Measurements from ENCODE around the gene ZMYND11.
A peak's percentile ranks its signal among the peaks of the same experiment; 100 is the strongest.
"Not testable (repeated sequence)": the region's sequence is repeated elsewhere in the genome, so short reads cannot be mapped to it uniquely, and the experiment has no call there.

Gene ZMYND11

DNA sequence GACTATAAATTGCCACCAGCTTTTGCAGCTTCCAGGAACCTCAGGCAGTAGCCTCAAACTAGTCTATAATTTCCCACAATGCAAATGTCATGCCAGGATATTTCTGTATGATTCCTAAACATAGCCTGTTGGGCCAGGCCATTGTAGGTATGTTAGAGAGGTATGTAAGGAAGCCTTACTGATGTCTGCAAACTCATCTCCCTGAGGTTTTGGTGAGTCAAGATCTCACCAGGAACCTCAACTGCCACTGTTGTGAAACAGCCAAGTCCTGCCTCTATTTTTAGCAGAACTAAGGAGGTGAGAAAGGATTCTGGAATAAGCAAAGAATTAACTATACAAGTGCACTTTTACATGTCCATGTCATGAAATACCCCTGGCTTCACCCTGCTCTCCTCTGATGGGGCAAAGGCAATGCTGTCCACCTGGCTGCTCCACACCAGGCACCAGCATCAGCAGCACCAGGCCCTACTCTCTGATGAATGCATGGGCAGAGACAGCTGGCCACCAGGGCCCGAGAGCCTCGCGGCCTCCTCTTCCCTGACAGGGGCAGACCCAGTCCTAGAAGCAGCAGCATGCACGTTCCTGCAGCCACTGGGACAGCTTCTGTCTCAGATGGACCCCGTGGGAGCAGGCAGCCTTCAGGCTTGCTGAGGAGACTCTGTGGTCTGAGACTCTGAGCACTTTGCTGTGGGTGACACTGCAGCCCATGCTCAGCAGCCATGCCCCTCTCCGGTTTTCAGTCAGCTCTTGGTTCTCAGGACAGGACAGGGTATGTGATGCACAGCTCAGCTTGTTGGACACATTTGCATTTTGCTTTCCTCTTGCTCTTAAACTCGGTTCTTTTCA lies 147.3 kb downstream of the ZMYND11 start:
- DNase-seq (ENCODE audit: low spot score) = peak; percentile 39

DNA sequence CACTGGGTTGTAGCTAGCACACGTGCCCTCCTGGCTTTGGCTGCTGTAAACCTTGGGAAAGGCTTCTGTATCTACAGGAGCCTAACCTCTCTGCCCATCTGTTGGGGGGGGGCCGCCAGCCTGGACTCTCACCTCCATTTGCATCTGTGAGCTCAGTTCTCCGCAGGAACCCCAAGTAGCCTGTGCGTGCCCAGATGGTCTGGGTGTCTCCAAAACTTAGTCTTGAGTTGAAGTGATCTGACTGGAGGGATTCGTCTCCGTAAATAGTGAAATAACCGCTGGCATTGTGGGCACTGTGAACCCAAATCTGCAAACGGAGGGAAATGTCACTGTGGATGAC lies 147.9 kb downstream of the ZMYND11 start:
- no peak for DNase-seq (ENCODE audit: low spot score)

DNA sequence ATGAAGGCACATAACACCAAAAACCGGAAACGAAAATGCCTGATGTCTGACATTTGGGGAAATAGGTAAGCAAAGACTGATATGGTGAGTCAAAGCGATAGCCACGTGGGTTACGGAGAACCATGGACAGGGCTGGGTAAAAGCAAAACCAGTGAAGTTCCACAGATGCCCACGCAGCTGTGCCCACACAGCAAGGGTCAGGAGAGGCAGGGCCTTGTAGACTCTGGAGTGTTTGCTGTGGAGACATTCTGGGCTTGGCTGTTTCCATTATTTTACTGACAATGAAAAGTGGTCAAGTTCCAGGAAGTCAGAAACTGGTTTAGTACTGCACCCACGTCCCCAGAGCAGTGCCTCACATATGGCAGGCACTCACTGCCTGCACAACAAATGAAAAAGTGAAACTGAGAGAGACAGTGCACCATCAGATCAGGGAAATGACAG lies 148.7 kb downstream of the ZMYND11 start:
- DNase-seq (ENCODE audit: low spot score) = peak; percentile 80

DNA sequence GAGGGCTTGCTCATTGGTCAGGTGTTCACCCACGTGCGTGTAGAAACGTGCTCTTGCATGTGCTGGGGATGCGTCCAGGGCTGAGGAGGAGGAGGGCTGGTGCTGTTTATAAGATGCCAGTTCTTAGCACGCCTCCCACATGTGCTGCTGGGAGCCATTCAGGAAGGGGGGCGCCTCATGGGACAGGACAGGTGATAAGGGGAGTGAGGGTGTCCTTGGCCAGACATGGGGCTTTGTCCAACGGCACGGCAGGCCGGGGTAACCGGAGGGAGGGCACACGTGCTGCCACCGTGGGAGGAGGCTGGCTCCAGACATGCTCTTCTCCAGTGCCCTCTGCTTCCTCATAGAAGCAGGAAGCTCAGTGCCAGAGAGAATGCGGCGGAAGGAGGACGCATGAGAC lies 150.0 kb downstream of the ZMYND11 start:
- DNase-seq (ENCODE audit: low spot score) = no peak

DNA sequence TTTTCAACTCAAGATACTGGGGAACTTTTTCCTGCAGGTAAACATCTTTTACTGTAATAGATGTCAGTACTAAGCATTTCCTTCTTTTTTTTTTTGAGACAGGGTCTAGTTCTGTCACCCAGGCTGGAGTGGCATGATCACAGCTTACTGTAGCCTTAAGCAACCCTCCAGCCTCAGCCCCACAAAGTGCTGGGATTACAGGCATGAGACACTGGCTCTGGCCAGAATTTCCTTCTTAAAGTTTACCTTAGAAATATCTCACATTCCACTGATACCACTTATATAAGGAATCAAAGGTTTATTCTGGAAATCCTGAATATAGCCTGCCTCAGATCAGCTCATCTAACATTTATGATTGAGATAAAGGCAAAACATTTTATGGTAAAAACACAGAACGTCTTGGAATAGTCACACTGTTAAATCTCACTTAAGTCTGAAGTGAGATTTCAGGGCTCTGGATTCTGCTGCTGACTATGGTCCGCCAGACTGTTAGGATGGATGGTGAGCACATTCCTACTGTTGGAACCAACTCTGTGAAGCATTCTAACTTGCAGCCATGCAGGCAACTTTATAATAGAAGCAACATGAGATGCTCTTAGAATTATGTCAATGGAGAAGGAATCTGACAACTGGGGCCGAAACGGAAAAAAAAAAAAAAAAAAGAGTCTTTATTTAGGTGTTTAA lies 151.9 kb downstream of the ZMYND11 start:
- DNase-seq (ENCODE audit: low spot score) = no peak

DNA sequence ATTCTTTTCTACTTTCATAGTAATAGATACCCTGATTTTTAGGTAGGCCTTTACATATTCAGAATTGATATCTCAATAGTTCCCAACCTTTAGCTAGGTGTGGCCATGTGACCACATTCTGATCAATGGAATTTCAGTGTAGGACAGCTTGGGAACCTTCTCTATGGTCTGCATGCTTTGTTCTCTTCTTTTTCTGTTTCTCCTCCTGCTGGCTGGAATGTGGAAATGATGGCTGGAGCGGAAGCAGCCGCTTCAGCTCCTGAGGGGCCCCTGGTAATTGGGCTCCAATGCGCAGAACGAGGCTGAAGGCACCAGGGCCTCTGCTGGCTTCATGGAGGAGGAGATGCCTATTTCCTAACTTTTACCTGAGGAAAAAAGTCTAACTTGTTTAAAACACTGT lies 152.6 kb downstream of the ZMYND11 start:
- DNase-seq (ENCODE audit: low spot score) = no peak

DNA sequence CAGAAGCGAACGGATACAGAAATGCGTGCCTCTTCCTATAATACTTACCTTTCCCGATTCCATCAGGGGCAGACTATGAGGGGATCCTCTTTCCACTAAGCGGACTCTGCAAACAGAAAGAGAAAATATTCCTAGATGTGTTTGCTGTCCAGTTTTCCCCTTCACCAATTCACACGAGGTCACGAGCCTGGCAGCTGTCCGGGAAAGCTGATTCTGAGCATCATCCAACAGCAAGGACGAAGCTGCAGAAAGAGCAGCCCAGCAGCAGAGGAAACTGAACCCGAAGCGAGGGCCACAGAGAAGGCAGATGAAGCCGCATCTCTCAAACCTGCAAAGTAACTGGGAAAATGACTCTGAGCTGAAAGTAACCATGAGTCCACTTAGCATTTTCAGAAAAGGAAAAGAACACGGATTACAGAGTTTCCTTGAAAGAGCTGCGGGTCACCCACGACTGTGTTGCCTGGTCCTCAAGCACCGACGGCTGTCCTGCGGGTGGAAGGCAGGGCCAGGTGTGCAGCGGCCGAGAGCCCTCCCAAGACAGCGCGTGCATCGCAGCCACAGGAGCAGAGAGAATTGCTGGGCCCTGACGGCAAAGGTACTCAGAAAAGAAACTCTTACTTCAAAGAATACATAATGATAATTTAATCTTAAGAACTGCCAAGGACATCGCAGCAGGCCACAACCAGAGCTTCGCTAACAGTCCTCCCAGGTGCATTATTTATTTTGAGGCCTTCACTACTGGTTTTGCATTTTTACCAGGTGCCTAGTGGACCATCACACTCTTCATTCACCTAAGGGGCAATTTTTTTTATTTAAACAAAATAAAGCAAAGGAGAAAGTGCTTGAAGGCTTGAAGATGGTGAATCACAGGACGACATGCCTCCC lies 153.3 kb downstream of the ZMYND11 start:
- no peak for DNase-seq (ENCODE audit: low spot score)

DNA sequence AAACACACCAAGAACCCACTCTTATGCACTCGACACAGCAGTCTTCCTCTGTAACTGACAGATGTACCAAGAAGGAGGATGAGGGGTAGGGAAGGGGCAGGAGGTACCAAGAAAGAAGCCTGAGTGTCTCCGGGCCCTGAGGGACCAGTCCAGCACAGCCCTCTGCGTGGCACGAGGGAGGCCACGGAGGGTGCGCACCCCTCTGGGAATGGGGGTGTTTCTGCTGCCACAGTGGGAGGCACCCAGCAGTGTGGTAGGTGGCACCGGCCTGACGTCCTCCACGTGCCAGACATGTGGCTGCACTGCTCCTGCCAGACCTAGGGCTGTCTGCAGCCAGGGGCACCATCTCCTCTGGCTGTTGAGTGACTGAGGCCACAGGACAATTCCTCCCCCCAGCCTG lies 154.3 kb downstream of the ZMYND11 start:
- no peak for DNase-seq (ENCODE audit: low spot score)

DNA sequence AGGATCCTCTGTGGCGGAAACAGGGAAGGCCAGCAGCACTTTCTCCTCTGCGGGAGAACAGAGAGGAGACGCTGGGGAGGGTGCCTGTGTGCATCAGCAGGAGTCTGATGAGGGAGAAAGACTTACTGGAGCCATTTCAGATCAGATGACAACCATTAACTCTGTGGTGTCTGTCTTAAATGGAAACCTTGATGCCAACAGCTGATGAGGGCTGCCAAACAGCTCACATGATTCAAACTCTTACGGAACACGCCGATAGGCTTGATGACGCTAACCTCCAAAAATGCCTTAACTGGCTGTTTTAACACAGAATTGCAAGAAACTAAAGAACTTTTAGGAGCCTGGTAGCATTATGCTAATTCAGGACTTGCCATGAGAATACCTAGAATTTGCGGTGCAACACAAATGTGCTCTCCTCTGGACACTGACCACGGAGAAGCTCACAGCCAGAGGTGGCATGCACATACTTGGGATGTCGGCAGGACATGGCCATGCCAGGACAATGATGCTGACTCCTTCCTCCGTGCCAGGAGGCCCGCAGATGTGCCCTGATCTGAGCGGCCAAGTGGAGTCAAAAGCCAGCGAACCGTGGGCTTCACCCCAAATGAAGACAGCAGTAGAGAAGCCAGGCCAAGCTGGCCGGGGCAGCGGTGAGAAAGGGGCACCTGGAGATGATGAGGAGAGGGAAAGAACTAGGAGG lies 154.9 kb downstream of the ZMYND11 start:
- no peak for DNase-seq (ENCODE audit: low spot score)

DNA sequence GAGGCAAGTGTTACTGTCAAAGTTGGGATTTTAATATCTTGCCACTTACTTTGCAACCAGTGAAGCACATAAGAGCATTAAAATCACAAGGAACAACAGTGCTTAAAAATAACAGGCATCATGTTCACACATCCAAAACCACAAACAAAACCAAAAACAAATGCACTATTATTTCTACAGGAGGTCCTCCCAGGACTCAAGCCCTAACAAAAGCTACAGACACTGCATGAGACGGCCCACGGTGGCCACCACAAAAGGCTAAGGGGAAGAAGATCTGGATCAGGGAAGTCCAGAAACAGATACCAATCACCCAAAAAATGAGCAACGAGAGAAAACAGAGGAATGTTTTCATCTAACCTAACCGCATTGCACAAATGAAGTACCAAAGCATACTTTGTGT lies 158.4 kb downstream of the ZMYND11 start:
- DNase-seq (ENCODE audit: low spot score) = no peak

DNA sequence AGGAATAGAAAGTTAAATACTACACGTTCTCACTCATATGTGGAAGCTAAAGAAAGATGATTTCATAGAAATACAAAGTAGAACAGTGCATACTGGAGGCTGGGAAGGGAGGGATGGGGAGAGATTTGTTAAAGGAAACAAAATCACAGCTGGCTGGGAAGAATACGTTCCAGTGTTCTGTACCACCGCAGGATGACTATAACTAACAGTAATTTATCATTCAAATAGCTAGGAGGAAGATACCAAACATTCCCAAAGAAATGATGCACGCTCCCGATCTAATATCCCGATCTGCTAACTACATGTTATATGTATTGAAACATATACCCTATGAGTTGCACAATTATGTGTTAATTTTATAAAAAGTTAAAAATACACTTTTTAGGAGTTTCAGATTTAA lies 162.3 kb downstream of the ZMYND11 start:
- DNase-seq (ENCODE audit: low spot score) = no peak

DNA sequence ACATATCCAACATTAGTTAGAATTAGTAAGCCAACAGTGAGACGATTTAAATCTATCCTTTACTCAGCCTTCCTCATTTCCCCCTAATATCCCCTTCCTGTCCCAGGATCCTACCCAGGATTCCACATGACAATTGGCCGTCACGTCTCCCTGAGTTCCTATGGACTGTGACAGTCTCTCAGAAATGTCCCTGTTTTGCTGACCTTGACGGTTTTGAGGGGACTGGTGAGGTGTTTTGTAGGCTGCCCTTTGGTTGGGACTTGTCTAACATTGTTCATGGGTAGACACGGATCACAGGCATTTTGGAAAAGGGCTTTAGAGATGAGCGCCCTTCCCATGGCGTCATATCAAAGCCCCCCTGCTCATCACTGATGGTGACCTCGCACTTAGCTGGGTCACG lies 162.8 kb downstream of the ZMYND11 start:
- no peak for DNase-seq (ENCODE audit: low spot score)

DNA sequence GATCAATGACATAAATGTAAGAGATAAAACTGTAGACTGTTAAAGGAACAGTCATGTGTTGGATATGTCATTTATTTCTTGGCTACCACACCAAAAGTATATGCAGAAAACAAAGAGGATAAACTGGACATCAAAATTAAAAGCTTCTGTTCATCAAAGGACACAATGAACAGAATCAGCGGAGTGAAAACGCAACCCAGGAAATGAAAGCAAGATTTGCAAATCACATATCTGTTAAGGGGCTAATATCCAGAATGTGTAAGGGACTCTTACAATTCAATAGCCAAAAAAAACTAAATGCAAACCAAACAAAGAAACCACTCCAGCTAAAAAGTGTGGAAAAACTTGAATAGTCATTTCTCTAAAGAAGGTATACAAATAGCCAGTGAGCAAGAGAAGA lies 164.3 kb downstream of the ZMYND11 start:
- no peak for DNase-seq (ENCODE audit: low spot score)

DNA sequence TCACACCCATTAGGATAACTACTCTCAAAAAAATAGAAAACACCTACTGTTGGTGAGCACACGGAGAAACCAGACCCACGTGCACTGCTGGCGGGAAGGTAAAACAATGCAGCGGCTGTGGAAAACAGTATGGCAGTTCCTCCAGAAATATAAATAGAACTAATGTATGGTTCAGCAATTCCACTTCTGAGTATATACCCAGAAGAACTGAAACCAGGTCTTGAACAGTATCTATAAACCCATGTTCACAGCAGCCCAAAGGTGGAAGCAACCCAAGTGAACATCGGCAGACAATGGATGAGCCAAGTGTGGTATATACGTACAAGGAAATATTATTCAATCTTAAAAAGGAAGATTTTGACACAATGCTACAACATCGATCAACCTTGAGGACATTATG lies 164.7 kb downstream of the ZMYND11 start:
- DNase-seq (ENCODE audit: low spot score) = no peak

DNA sequence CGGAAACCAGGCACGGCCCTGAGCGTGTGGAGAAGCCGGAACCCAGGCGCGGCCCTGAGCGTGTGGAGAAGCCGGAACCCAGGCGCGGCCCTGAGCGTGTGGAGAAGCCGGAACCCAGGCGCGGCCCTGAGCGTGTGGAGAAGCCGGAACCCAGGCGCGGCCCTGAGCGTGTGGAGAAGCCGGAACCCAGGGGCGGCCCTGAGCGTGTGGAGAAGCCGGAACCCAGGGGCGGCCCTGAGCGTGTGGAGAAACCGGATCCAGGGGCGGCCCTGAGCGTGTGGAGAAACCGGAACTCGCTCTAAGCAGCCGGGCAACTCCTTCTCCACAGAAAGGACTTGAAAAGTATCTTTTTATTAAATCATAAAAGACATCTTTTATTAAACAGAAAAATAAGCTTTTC lies 165.3 kb downstream of the ZMYND11 start:
- not testable (repeated sequence) for DNase-seq (ENCODE audit: low spot score)

DNA sequence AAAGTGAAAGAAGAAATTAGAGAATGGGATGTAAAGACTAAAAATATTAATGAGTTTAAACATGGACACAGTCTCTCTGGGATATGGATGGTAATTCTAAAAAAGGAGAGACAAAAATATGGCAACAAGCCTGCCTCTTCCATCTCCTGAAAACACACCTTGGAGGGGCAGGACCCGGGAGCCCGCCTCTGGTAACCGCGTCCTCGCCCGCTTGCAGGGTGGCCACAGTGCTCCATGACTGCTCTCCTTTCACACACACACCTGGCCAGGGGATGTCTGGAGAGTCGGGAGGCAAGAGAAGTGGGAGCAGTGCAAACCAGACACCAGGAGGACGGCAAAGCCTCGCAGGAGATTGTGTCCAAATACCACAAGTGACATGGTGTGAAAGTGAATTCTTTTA lies 166.3 kb downstream of the ZMYND11 start:
- no peak for DNase-seq (ENCODE audit: low spot score)
